ENCODE data around the gene CACNB4.

CACNB4 gene

DNA sequence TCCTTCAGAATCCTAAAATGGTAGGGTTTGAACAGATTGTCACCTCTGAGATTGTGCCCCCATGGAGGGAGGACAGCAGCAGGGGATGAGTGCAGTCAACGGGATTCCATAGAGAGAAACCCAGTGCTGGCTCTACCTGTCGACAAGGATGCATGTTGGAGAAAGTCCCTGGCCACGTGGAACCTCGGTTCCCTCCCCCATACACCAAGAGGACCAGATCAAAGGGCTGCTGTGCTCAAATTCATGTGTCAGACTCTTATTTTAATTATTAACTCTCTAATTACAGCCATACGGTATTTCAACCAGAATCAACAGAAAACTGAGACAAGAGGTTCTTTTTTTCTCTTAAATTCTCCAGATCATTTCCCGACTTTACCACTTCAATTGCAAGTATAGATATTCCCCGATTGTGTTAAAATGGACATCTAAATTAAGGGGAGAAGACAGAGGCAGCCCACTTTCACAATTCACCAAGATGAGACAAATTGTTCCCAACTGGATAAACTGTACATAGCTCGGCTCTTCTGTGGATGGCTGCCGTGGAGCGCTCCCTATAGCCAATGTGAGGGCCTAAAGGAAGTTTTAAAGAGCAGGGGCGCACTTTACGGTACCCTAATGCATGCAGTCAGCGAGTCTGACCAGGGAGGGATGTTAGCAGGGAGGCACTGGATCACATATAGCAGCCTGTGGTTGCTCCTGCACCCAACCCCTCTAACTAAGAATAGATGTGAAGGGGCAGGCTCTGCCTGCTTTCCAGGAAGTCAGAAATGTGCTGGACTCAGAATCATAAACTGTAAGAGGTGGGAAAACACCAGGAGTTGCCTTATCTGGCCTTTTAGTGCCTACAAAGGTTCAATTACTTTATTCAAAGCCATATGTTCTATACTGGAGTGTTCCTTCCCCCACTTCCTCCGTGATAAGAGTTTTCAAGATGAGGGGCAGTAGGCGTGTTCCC, 123.1 kb downstream of the CACNB4 start:
- no peak overlapping the region for H3K4me3 ChIP-seq (ENCODE audit: control insufficient read depth, low read depth, low read length)
- TF ChIP-seq, protein P1, sequence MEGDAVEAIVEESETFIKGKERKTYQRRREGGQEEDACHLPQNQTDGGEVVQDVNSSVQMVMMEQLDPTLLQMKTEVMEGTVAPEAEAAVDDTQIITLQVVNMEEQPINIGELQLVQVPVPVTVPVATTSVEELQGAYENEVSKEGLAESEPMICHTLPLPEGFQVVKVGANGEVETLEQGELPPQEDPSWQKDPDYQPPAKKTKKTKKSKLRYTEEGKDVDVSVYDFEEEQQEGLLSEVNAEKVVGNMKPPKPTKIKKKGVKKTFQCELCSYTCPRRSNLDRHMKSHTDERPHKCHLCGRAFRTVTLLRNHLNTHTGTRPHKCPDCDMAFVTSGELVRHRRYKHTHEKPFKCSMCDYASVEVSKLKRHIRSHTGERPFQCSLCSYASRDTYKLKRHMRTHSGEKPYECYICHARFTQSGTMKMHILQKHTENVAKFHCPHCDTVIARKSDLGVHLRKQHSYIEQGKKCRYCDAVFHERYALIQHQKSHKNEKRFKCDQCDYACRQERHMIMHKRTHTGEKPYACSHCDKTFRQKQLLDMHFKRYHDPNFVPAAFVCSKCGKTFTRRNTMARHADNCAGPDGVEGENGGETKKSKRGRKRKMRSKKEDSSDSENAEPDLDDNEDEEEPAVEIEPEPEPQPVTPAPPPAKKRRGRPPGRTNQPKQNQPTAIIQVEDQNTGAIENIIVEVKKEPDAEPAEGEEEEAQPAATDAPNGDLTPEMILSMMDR (IDR thresholded peaks at IDR 0.05; ENCODE audit: control insufficient read depth, insufficient read depth, low read depth, low read length, missing control alignments) = no peak
- no peak for DNase-seq (ENCODE audit: low read depth)

GRCh38 chr2:151974988-151975387, 123.9 kb downstream of the CACNB4 start:
- TF ChIP-seq, protein P1 (IDR thresholded peaks at IDR 0.05; ENCODE audit: control insufficient read depth, insufficient read depth, low read depth, low read length, missing control alignments) = no peak
- DNase-seq (ENCODE audit: low read depth) = no peak
- H3K4me3 ChIP-seq (ENCODE audit: control insufficient read depth, low read depth, low read length) = no peak overlapping the region

DNA sequence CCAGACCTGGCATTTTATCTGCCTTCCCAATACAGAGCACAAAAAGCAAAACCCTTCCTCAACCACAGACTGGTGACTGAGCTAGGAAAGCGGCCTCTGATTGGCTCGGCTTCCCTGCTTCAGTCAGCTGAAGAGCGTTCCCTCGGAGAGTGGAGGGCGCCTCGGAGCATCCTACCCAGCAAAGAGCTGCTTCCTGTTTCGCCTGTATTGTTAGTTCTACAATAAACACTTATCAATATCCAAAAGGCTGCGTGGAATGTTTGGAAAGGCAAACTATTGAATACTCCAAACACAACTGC, 125.0 kb downstream of the CACNB4 start:
- TF ChIP-seq, protein P1 (IDR thresholded peaks at IDR 0.05; ENCODE audit: control insufficient read depth, insufficient read depth, low read depth, low read length, missing control alignments) = no peak
- H3K4me3 ChIP-seq (ENCODE audit: control insufficient read depth, low read depth, low read length) = no peak overlapping the region
- DNase-seq (ENCODE audit: low read depth) = no peak

GRCh38 chr2:151973013-151973900, 125.6 kb downstream of the CACNB4 start:
- DNase-seq (ENCODE audit: low read depth) = no peak
- TF ChIP-seq, protein P1 (IDR thresholded peaks at IDR 0.05; ENCODE audit: control insufficient read depth, insufficient read depth, low read depth, low read length, missing control alignments) = no peak
- no peak overlapping the region for H3K4me3 ChIP-seq (ENCODE audit: control insufficient read depth, low read depth, low read length)

DNA sequence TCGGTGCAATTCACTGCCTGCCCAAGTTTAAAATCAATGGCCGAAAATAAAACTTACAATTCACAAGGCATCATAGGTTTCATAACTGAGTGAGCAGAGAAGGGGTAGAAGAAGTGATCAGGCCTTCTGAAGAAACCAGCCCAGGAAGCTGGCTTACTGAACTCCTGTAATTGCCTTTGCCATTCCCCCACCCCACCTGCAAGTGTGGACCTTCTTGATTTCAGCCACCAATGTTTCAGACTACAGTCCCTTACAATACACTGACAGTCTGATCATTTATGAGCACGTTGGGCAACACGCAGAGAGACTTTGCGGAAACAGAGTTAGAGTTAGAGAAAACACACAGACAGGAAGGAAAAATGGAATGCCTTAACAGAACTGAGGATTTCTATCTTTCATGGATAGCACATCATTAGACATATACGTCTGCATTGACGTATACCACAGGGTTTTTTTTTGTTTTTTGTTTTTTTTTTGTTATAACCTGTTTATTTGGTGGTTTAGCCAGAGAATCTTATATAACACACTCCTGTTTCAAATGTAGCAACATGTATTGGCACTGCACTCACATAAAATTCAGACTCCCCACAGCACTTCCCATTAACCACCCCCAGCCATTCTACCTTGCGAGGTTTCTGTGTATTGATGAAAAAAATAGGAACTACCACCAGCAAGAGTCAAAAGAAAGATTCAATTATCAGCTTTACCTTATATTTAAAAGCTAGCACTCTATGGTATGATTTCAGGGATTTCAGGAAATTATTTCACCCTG, 126.4 kb downstream of the CACNB4 start:
- TF ChIP-seq, protein P1 (IDR thresholded peaks at IDR 0.05; ENCODE audit: control insufficient read depth, insufficient read depth, low read depth, low read length, missing control alignments) = no peak
- no peak overlapping the region for H3K4me3 ChIP-seq (ENCODE audit: control insufficient read depth, low read depth, low read length)
- no peak for DNase-seq (ENCODE audit: low read depth)
